Gastroesophageal sphincter (tissue), 4 donors: ENCODE measurements around the gene PDE3B. TPM values are rescaled to one million over a fixed set of nuclear protein-coding genes. Genes with fewer than 3 reads are reported as not detected.

Experiments
- ATAC-seq: fragments of 150-250 bp; one replicate; pipeline ENCODE4 v1.9.1; 2016; ENCODE audit warnings: mild to moderate bottlenecking, moderate library complexity
- H3K27ac ChIP-seq, 4 donors: fragments of 200-600 bp; sonication (generic) in 3 of 4; 1 replicate in 3 of 4; 2 replicates in 1 of 4; pipeline ENCODE4 v1.5.1; 2016 to 2019
- H3K27me3 ChIP-seq: fragments of 200-600 bp; sonication (generic); one replicate; pipeline ENCODE4 v1.5.1; 2019
- H3K36me3 ChIP-seq, 2 donors: fragments of 200-600 bp; sonication (generic); one replicate each; pipeline ENCODE4 v1.5.1; 2019; ENCODE audit warnings: control low read depth in 1 of 2
- H3K4me1 ChIP-seq, 3 donors: fragments of 200-600 bp; sonication (generic); 1 replicate in 2 of 3; 2 replicates in 1 of 3; pipeline ENCODE4 v1.5.1; 2016 to 2019; ENCODE audit warnings: control low read depth in 2 of 3
- H3K4me3 ChIP-seq, 2 donors: fragments of 200-600 bp; sonication (generic); one replicate each; pipeline ENCODE4 v1.5.1; 2019; ENCODE audit warnings: mild to moderate bottlenecking in 1 of 2, moderate library complexity in 1 of 2
- H3K9me3 ChIP-seq, 3 donors: fragments of 200-600 bp; sonication (generic); one replicate each; pipeline ENCODE4 v1.5.1; 2017 to 2019; ENCODE audit warnings: control low read depth in 2 of 3
- CTCF ChIP-seq, 4 experiments: fragments of 200-600 bp in 2 of 4; fragments of 450-650 bp in 2 of 4; sonication (generic) in 1 of 4; IDR thresholded peaks; one replicate each; pipeline ENCODE4 v1.5.1; 2017 to 2019; ENCODE audit warnings: antibody characterized with exemption in 4 of 4, mild to moderate bottlenecking in 2 of 4, moderate library complexity in 2 of 4
- EP300 ChIP-seq: sonication (generic); formaldehyde crosslinking; IDR thresholded peaks from one replicate; pipeline ENCODE4 v1.6.1; 2017; ENCODE audit warnings: antibody characterized with exemption, mild to moderate bottlenecking
- POLR2A ChIP-seq, 2 donors: fragments of 450-650 bp; IDR thresholded peaks; one replicate each; pipeline ENCODE4 v1.6.1; 2017; ENCODE audit warnings: antibody characterized with exemption in 2 of 2, mild to moderate bottlenecking in 2 of 2, moderate library complexity in 1 of 2
- POLR2AphosphoS5 ChIP-seq: sonication (generic); formaldehyde crosslinking; IDR thresholded peaks from one replicate; pipeline ENCODE4 v1.6.1; 2017; ENCODE audit warnings: antibody characterized with exemption
- WGBS, 2 donors: methylation state at CpG; one replicate each; pipeline ENCODE4 v1.1.5; 2018; ENCODE audit warnings: low coverage in 1 of 2; 5-methylcytosine and 5-hydroxymethylcytosine counted together
- total RNA-seq, 4 donors: library from RNA; depleted of rRNA; stranded (reverse); fragments of >200 nt; gene quantifications; one replicate each; pipeline ENCODE4 v1.1.0, GENCODE V29; 2016

PDE3B gene
- total RNA-seq, 4 donors from 2014 or later: 11.7 to 21.8 (median 17.9) TPM

GRCh38 chr11:14905104-14906033, 261.8 kb downstream of the PDE3B start:
- ATAC-seq: peak; percentile 45
- Histone ChIP-seq H3K9me3 (no peaks in the 10 kb centered on the region), H3K27me3 (no peaks in the 10 kb centered on the region), H3K4me1 (peaks cover 0 to 24% (median 0%) of the 10 kb centered on the region in 3 donors), H3K36me3 (no peaks in the 10 kb centered on the region), H3K27ac (peak overlapping the region in 1 of 4 donors; percentile 60), H3K4me3 (peak overlapping the region; percentile 34 to 64)
- TF ChIP-seq POLR2AphosphoS5: no peak
- TF ChIP-seq CTCF (IDR thresholded peaks at IDR 0.05): peak in 3 of 4 experiments; percentile 2 to 40 (median 13)
- 33% methylated on average over 3 of the region's 58 CpGs; no CpG with 5 or more reads in 1 of the 2 donors for WGBS, 2 donors

GRCh38 chr11:14906578-14906977, 263.0 kb downstream of the PDE3B start:
- no peaks in the 10 kb centered on the region for H3K9me3 ChIP-seq
- 96% methylated on average over 4 of the region's 5 CpGs; no CpG with 5 or more reads in 1 of the 2 donors for WGBS, 2 donors
- no peaks in the 10 kb centered on the region for H3K36me3 ChIP-seq
- no peak overlapping the region for H3K4me3 ChIP-seq
- H3K27me3 ChIP-seq: no peaks in the 10 kb centered on the region
- no peak for ATAC-seq
- H3K4me1 ChIP-seq: peaks cover 0 to 24% (median 0%) of the 10 kb centered on the region in 3 donors
- no peak overlapping the region for H3K27ac ChIP-seq
- no peak for TF ChIP-seq POLR2AphosphoS5
- no peak for TF ChIP-seq EP300
- TF ChIP-seq CTCF (IDR thresholded peaks at IDR 0.05): no peak
- TF ChIP-seq POLR2A (IDR thresholded peaks at IDR 0.05): no peak

- H3K4me3 ChIP-seq: no peak overlapping the region
- H3K4me1 ChIP-seq: peaks cover 0 to 24% (median 0%) of the 10 kb centered on the region in 3 donors
- no peak overlapping the region for H3K27ac ChIP-seq
- TF ChIP-seq POLR2A (IDR thresholded peaks at IDR 0.05): no peak
- no peak for TF ChIP-seq CTCF (IDR thresholded peaks at IDR 0.05)
- TF ChIP-seq POLR2AphosphoS5: no peak
- TF ChIP-seq EP300: no peak
- 86 to 94% methylated on average over 4 to 6 of the region's 6 CpGs for WGBS, 2 donors
- no peaks in the 10 kb centered on the region for H3K9me3 ChIP-seq
- no peaks in the 10 kb centered on the region for H3K27me3 ChIP-seq
- no peaks in the 10 kb centered on the region for H3K36me3 ChIP-seq
- no peak for ATAC-seq
Measured at GRCh38 chr11:14906993-14907392, 263.4 kb downstream of the PDE3B start.

- TF ChIP-seq POLR2A (IDR thresholded peaks at IDR 0.05): no peak
- no peak for TF ChIP-seq EP300
- TF ChIP-seq CTCF (IDR thresholded peaks at IDR 0.05): peak; percentile 30 to 78 (median 57)
- no peak overlapping the region for H3K27ac ChIP-seq
- peaks cover 0 to 24% (median 0%) of the 10 kb centered on the region in 3 donors for H3K4me1 ChIP-seq
- no peaks in the 10 kb centered on the region for H3K27me3 ChIP-seq
- no peaks in the 10 kb centered on the region for H3K9me3 ChIP-seq
- WGBS, 2 donors: 3% methylated on average over 2 of the region's 13 CpGs; no CpG with 5 or more reads in 1 of the 2 donors
- peak; percentile 64 for ATAC-seq
- no peak overlapping the region for H3K4me3 ChIP-seq
- H3K36me3 ChIP-seq: no peaks in the 10 kb centered on the region
Measured at GRCh38 chr11:14907411-14908213, 264.0 kb downstream of the PDE3B start.
